NB4 (cell line): Measurements from ENCODE around the gene NUP210.

Source experiments
- DNase-seq: peaks from one replicate; pipeline ENCODE4 v3.0.0; 2010; ENCODE audit warnings: low read depth
- H3K4me3 ChIP-seq: one replicate; pipeline ENCODE4 v1.5.1; 2011; ENCODE audit warnings: mild to moderate bottlenecking, low read depth, low read length, moderate library complexity
- MAX ChIP-seq: IDR thresholded peaks from 2 replicates; pipeline ENCODE4 v1.6.1; 2011; ENCODE audit warnings: low read depth, low read length
- MYC ChIP-seq: IDR thresholded peaks from 2 replicates; pipeline ENCODE4 v1.6.1; 2011; ENCODE audit warnings: low read depth, low read length
- POLR2A ChIP-seq: IDR thresholded peaks from 2 replicates; pipeline ENCODE4 v1.6.1; 2011; ENCODE audit warnings: mild to moderate bottlenecking; ENCODE audit not compliant: insufficient read length; ENCODE audit errors: extremely low read depth
- TF ChIP-seq, protein P1 (sequence below): IDR thresholded peaks from one replicate; pipeline ENCODE4 v1.5.1; 2012; ENCODE audit warnings: low read depth, low read length

NUP210 gene

GRCh38 chr3:13375464-13375863, 44.7 kb downstream of the NUP210 start:
- H3K4me3 ChIP-seq: no peak overlapping the region
- no peak for TF ChIP-seq MYC
- TF ChIP-seq MAX: no peak
- no peak for TF ChIP-seq POLR2A
- TF ChIP-seq, protein P1, sequence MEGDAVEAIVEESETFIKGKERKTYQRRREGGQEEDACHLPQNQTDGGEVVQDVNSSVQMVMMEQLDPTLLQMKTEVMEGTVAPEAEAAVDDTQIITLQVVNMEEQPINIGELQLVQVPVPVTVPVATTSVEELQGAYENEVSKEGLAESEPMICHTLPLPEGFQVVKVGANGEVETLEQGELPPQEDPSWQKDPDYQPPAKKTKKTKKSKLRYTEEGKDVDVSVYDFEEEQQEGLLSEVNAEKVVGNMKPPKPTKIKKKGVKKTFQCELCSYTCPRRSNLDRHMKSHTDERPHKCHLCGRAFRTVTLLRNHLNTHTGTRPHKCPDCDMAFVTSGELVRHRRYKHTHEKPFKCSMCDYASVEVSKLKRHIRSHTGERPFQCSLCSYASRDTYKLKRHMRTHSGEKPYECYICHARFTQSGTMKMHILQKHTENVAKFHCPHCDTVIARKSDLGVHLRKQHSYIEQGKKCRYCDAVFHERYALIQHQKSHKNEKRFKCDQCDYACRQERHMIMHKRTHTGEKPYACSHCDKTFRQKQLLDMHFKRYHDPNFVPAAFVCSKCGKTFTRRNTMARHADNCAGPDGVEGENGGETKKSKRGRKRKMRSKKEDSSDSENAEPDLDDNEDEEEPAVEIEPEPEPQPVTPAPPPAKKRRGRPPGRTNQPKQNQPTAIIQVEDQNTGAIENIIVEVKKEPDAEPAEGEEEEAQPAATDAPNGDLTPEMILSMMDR: no peak
- DNase-seq: no peak

- TF ChIP-seq MYC (no peak), MAX (no peak), POLR2A (no peak)
- TF ChIP-seq, protein P1: no peak
- no peak for DNase-seq
- H3K4me3 ChIP-seq: no peak overlapping the region
These were observed 46.0 kb downstream of the NUP210 start for GRCh38 chr3:13373975-13374586.

DNA sequence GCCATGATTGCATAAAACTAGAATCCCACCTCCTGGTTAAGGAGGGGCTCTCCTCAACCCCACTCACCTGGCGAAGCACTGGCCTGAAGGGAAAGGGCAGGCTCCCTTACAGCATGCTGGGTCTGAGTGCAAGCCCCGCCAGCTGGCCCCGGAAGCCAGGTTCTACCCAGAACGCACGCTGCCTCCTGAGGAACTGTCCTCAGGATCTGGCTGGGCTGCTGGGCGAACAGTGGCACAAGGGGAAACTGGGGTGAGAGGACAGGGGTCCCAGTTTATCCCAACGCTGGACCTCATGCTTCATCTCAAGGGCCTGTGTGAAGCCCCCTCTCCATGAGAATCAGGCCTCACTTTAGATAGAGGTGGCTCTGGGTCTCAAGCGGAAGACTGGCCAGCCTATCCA, 47.5 kb downstream of the NUP210 start:
- TF ChIP-seq MYC: no peak
- no peak for TF ChIP-seq MAX
- TF ChIP-seq, protein P1: no peak
- TF ChIP-seq POLR2A: no peak
- H3K4me3 ChIP-seq: no peak overlapping the region
- no peak for DNase-seq

GRCh38 chr3:13372126-13372525, 48.0 kb downstream of the NUP210 start:
- DNase-seq: no peak
- H3K4me3 ChIP-seq: no peak overlapping the region
- TF ChIP-seq MAX (no peak), MYC (no peak), POLR2A (no peak)
- TF ChIP-seq, protein P1: no peak

GRCh38 chr3:13371100-13372075, 48.7 kb downstream of the NUP210 start:
- TF ChIP-seq, protein P1: no peak
- TF ChIP-seq POLR2A (no peak), MYC (no peak), MAX (no peak)
- DNase-seq: no peak

More at GRCh38 chr3:13371100-13372075, 48.7 kb downstream of the NUP210 start:
- H3K4me3 ChIP-seq: no peak overlapping the region
